PC-3 (cell line): ENCODE measurements around the gene HLA-DRA.

Source experiments
- EZH2 ChIP-seq: fragments of 300-600 bp; sonication (generic); IDR thresholded peaks from one replicate; pipeline ENCODE4 v1.6.1; 2017; ENCODE audit warnings: antibody characterized with exemption, mild to moderate bottlenecking, low read length; ENCODE audit not compliant: unreplicated experiment
- TF ChIP-seq, protein P1 (sequence below): fragments of 300-600 bp; sonication (generic); conservative IDR thresholded peaks from 2 replicates; pipeline ENCODE4 v1.5.1; 2017; ENCODE audit warnings: antibody characterized with exemption, low read depth, mild to moderate bottlenecking, low read length

GRCh38 chr6:32427934-32428474 lies 11.7 kb upstream of the HLA-DRA start:
- TF ChIP-seq, protein P1, sequence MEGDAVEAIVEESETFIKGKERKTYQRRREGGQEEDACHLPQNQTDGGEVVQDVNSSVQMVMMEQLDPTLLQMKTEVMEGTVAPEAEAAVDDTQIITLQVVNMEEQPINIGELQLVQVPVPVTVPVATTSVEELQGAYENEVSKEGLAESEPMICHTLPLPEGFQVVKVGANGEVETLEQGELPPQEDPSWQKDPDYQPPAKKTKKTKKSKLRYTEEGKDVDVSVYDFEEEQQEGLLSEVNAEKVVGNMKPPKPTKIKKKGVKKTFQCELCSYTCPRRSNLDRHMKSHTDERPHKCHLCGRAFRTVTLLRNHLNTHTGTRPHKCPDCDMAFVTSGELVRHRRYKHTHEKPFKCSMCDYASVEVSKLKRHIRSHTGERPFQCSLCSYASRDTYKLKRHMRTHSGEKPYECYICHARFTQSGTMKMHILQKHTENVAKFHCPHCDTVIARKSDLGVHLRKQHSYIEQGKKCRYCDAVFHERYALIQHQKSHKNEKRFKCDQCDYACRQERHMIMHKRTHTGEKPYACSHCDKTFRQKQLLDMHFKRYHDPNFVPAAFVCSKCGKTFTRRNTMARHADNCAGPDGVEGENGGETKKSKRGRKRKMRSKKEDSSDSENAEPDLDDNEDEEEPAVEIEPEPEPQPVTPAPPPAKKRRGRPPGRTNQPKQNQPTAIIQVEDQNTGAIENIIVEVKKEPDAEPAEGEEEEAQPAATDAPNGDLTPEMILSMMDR, result no peak
- TF ChIP-seq EZH2, result no peak
